ENCODE data around the gene DNAJC15. TPM values are rescaled to one million over a fixed set of nuclear protein-coding genes. Genes with fewer than 3 reads are reported as not detected.

Gene DNAJC15
- total RNA-seq, 3 donors from 2014 or later = 9.2 to 14.4 (median 12.9) TPM

DNA sequence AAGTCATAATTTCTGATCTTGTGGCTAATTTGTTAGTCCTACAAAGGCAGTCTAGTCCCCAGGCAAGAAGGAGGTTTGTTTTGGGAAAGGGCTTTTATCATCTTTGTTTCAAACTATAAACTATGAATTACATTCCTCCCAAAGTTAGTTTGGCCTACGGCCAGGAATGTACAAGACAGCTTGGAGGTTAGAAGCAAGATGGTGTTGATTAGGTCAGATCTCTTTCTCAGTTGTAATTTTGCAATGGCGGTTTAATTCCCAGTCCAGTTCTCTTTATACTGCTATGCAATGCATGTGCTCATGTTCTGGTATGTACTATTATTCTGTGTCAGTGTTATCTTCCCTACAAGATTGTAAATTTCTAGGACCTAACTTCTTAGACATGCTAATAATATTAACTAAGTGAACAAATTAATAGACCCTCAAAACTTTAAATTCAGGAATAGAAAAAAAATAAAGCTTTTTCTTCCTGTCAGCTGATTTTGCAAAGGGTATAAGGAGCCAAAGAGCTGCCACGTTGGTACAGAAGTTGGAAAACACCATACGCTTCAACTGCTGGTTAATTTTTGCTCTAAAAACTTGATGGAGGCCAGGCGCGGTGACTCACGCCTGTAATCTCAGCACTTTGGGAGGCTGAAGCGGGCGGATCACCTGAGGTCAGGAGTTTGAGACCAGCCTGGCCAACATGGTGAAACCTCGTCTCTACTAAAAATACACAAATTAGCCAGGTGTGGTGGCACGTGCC lies 1.3 kb upstream of the DNAJC15 start:
- intact Hi-C loops (cut with DNase I; ENCODE audit: low total_unique reads) = no loop called here
- no peak overlapping the region for H3K4me3 ChIP-seq
- H3K27me3 ChIP-seq = no peaks in the 10 kb centered on the region
- no peak overlapping the region for H3K27ac ChIP-seq
- DNase-seq (ENCODE audit: low spot score in 2 of 2) = no peak
- H3K4me1 ChIP-seq = no peaks in the 10 kb centered on the region
- TF ChIP-seq POLR2A (IDR thresholded peaks at IDR 0.05) (no peak), POLR2AphosphoS5 (IDR thresholded peaks at IDR 0.05) (no peak)
- TF ChIP-seq, protein P1, sequence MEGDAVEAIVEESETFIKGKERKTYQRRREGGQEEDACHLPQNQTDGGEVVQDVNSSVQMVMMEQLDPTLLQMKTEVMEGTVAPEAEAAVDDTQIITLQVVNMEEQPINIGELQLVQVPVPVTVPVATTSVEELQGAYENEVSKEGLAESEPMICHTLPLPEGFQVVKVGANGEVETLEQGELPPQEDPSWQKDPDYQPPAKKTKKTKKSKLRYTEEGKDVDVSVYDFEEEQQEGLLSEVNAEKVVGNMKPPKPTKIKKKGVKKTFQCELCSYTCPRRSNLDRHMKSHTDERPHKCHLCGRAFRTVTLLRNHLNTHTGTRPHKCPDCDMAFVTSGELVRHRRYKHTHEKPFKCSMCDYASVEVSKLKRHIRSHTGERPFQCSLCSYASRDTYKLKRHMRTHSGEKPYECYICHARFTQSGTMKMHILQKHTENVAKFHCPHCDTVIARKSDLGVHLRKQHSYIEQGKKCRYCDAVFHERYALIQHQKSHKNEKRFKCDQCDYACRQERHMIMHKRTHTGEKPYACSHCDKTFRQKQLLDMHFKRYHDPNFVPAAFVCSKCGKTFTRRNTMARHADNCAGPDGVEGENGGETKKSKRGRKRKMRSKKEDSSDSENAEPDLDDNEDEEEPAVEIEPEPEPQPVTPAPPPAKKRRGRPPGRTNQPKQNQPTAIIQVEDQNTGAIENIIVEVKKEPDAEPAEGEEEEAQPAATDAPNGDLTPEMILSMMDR (IDR thresholded peaks at IDR 0.05) = no peak
- no peaks in the 10 kb centered on the region for H3K9me3 ChIP-seq
- H3K36me3 ChIP-seq = no peaks in the 10 kb centered on the region

DNA sequence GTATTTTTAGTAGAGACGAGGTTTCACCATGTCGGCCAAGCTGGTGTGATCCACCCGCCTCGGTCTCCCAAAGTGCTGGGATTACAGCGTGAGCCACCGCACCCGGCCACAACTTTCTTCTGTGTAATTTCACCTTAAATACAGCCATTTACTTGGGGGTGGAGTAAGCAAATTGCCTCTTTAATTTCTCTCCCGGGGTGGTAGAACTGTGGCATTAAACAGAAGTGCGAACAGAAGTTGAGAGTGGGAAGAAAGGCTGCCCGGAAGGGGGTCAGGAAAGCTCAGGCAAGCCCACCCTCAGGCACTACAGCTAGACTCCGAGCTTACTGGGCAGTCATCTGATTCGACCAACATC lies 475 bp upstream of the DNAJC15 start:
- Histone ChIP-seq H3K4me3 (peak overlapping the region; percentile 61 to 80 (median 76)), H3K4me1 (no peaks in the 10 kb centered on the region), H3K27me3 (no peaks in the 10 kb centered on the region), H3K9me3 (no peaks in the 10 kb centered on the region), H3K36me3 (no peaks in the 10 kb centered on the region), H3K27ac (peak overlapping the region; percentile 87 to 89)
- no peak for TF ChIP-seq POLR2AphosphoS5 (IDR thresholded peaks at IDR 0.05)
- no peak for TF ChIP-seq POLR2A (IDR thresholded peaks at IDR 0.05)
- TF ChIP-seq, protein P1 (IDR thresholded peaks at IDR 0.05) = no peak
- no peak for DNase-seq (ENCODE audit: low spot score in 2 of 2)
- intact Hi-C loops (cut with DNase I; ENCODE audit: low total_unique reads) = no loop called here

DNA sequence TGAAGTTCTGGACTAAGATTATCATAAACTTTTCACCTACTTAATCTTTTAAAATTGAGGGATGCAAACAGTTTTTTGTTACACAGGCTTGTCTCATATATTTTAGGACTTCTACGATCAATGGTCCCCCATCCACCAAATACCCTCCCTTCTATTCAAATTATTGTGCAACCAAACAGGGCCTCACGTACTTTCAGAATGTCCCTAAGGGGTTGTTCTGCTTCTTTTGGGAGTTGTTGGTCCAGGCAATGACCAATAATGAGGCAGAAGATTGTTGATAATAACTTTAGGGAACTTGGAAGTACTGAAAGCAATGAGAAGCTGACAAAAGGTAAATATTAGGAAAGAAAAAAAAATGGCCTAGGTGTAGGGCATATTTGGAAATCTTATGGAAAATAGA lies 2.9 kb downstream of the DNAJC15 start:
- H3K9me3 ChIP-seq = no peaks in the 10 kb centered on the region
- no peak overlapping the region for H3K4me3 ChIP-seq
- intact Hi-C loops (cut with DNase I; ENCODE audit: low total_unique reads) = no loop called here
- no peaks in the 10 kb centered on the region for H3K4me1 ChIP-seq
- H3K27ac ChIP-seq = no peak overlapping the region
- no peaks in the 10 kb centered on the region for H3K36me3 ChIP-seq
- no peaks in the 10 kb centered on the region for H3K27me3 ChIP-seq
- no peak for DNase-seq (ENCODE audit: low spot score in 2 of 2)
- TF ChIP-seq POLR2A (IDR thresholded peaks at IDR 0.05) = no peak
- TF ChIP-seq, protein P1 (IDR thresholded peaks at IDR 0.05) = no peak
- no peak for TF ChIP-seq POLR2AphosphoS5 (IDR thresholded peaks at IDR 0.05)

DNA sequence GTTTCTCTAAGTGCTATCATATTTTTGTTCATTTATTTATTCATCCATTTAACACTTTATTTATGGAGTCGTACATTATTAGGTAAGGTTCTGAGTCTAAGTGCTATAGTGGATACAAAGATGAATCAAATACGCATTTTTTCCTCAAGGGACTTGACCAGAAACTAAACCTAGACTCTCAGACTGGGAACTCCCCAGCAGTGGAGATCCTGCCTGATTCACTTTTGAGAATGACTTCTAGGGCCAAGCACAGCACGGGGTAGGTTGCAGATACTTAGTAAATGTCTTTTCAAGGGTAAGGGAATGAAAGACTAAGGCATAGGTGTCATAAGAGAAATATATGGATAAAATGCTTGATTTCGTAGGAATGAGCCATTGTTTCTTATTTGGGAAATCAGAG lies 7.2 kb downstream of the DNAJC15 start:
- intact Hi-C loops (cut with DNase I; ENCODE audit: low total_unique reads) = no loop called here
- H3K4me1 ChIP-seq = no peaks in the 10 kb centered on the region
- H3K9me3 ChIP-seq = no peaks in the 10 kb centered on the region
- DNase-seq (ENCODE audit: low spot score in 2 of 2) = no peak
- no peak overlapping the region for H3K27ac ChIP-seq
- no peaks in the 10 kb centered on the region for H3K27me3 ChIP-seq
- no peaks in the 10 kb centered on the region for H3K36me3 ChIP-seq
- TF ChIP-seq POLR2AphosphoS5 (IDR thresholded peaks at IDR 0.05) (no peak), POLR2A (IDR thresholded peaks at IDR 0.05) (no peak)
- TF ChIP-seq, protein P1 (IDR thresholded peaks at IDR 0.05) = no peak
- no peak overlapping the region for H3K4me3 ChIP-seq

DNA sequence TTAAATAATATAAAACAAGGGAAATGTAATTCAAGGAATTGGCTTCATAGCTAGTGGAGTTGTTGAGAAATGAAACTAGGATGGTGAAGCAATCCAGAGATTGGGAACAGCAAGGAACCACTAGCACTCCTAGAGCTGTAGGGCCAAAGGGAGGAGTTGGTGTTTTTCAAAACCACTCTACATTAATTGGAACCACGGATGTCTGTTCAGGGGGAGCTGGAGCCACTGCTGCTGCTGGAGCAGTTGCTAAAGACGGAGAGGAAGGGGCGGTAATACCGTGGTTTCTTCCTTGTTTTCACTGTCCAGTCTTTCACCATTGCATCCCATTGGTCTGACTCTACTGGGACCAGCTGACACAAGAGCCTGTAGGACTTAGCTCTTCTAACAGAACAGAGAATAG lies 8.5 kb downstream of the DNAJC15 start:
- Histone ChIP-seq H3K9me3 (no peaks in the 10 kb centered on the region), H3K27me3 (no peaks in the 10 kb centered on the region), H3K4me3 (no peak overlapping the region), H3K4me1 (no peaks in the 10 kb centered on the region), H3K27ac (no peak overlapping the region), H3K36me3 (no peaks in the 10 kb centered on the region)
- no peak for DNase-seq (ENCODE audit: low spot score in 2 of 2)
- TF ChIP-seq, protein P1 (IDR thresholded peaks at IDR 0.05) = no peak
- TF ChIP-seq POLR2AphosphoS5 (IDR thresholded peaks at IDR 0.05) = no peak
- TF ChIP-seq POLR2A (IDR thresholded peaks at IDR 0.05) = no peak
- intact Hi-C loops (cut with DNase I; ENCODE audit: low total_unique reads) = no loop called here
